Measurements from ENCODE around the gene LAMC1. TPM values are rescaled to one million over a fixed set of nuclear protein-coding genes. Genes with fewer than 3 reads are reported as not detected.

The LAMC1 gene
- total RNA-seq, 2 donors from 2014 or later = 0.84 TPM; not detected in 1

GRCh38 chr1:183025782-183026774, 2.9 kb downstream of the LAMC1 start:
- H3K36me3 Mint-ChIP-seq (ENCODE audit: low read depth) = peaks cover 14% of the 10 kb centered on the region
- no peak overlapping the region for H3K4me3 Mint-ChIP-seq
- H3K27me3 Mint-ChIP-seq = peaks cover 63% of the 10 kb centered on the region
- H3K4me1 Mint-ChIP-seq = peaks cover 11% of the 10 kb centered on the region
- H3K27ac Mint-ChIP-seq = no peak overlapping the region
- ATAC-seq (replicated peaks) = no peak
- H3K9me3 Mint-ChIP-seq = no peaks in the 10 kb centered on the region

DNA sequence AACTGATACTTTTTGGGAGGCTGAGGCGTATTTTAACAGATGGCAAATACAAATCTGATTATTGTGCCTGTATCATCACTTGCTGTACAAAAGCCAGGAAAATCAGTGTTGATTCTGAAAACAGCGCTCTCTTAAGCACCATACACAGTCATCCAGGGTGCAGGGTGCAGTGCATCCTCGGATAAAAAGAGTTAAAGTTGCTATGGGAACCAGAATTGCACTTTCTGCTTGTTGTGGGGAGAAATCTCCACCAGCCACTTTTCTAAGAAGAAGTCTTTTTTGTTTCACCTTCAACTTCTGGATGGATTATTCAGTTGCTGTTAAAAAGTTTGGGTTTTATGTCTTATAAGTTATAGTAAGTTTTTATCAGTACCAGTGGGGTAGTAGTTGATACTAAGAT, 3.8 kb downstream of the LAMC1 start:
- Mint-ChIP-seq H3K36me3 (ENCODE audit: low read depth) (peaks cover 9% of the 10 kb centered on the region), H3K27me3 (peaks cover 58% of the 10 kb centered on the region), H3K27ac (no peak overlapping the region), H3K4me3 (no peak overlapping the region), H3K4me1 (peaks cover 11% of the 10 kb centered on the region), H3K9me3 (no peaks in the 10 kb centered on the region)
- no peak for ATAC-seq (replicated peaks)

- H3K4me3 Mint-ChIP-seq = no peak overlapping the region
- H3K36me3 Mint-ChIP-seq (ENCODE audit: low read depth) = peaks cover 7% of the 10 kb centered on the region
- no peak overlapping the region for H3K27ac Mint-ChIP-seq
- peaks cover 54% of the 10 kb centered on the region for H3K27me3 Mint-ChIP-seq
- H3K9me3 Mint-ChIP-seq = no peaks in the 10 kb centered on the region
- ATAC-seq (replicated peaks) = no peak
- H3K4me1 Mint-ChIP-seq = peaks cover 7% of the 10 kb centered on the region
These were observed 4.6 kb downstream of the LAMC1 start for GRCh38 chr1:183027791-183028190.

- Mint-ChIP-seq H3K4me3 (no peak overlapping the region), H3K36me3 (ENCODE audit: low read depth) (no peaks in the 10 kb centered on the region), H3K27ac (no peak overlapping the region), H3K27me3 (peaks cover 45% of the 10 kb centered on the region), H3K9me3 (no peaks in the 10 kb centered on the region), H3K4me1 (no peaks in the 10 kb centered on the region)
- no peak for ATAC-seq (replicated peaks)
These were observed 6.4 kb downstream of the LAMC1 start for GRCh38 chr1:183029591-183030000.

DNA sequence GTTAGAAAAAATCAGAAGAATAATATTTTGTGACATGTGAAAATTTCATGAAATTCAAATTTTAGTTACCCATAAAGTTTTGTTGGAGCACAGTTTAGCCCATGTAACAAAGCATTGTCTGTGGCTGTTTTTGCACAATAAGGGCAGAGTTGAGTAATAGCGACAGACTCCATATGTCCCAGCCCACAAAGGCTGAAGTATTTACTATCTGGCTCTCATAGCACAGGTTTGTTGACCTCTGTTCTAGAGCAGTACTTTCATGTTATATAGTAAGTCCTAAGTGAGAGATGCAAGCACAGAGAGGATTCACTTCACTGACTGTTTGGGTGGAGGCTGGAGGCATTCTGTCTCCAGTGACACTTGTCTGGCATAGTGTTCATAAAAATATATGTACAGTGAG, 6.8 kb downstream of the LAMC1 start:
- H3K4me3 Mint-ChIP-seq = no peak overlapping the region
- no peaks in the 10 kb centered on the region for H3K36me3 Mint-ChIP-seq (ENCODE audit: low read depth)
- peaks cover 40% of the 10 kb centered on the region for H3K27me3 Mint-ChIP-seq
- no peaks in the 10 kb centered on the region for H3K9me3 Mint-ChIP-seq
- no peak overlapping the region for H3K27ac Mint-ChIP-seq
- no peak for ATAC-seq (replicated peaks)
- no peaks in the 10 kb centered on the region for H3K4me1 Mint-ChIP-seq

DNA sequence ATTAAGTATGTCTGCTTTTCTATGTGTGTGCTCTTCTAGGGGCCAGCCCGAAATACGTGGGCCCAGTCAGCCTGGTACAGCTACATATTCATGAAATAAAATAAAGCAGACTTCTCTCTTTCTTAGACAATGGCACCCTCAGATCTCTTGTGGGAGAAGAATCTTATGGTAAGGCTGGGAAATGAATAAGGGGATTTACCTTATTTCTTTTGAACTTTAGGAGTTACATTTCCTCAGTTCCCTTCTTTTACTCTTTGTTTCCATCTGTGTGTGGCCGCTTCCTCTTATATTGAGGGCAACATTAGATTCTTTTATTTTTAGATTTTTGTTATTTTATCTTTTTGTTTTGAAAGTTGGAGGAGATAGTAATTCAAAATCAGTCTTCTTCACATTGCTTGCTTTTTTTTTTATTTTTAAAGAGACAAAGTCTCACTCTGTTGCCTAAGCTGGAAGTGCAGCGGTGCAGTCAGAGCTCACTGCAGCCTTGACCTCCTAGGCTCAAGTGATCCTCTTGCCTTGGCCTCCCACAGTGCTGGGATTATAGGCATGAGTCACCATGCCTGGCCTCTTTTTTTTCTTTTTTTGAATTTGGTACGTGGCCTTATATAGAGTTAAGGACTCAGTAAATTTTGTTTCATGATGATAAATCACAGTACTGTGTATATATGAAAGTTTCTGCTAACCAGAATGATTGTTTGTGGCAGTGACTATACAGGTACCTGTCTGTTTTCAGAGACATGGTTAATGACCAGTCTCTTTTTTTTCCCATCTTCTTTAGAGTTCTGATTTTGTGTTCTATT, 9.1 kb downstream of the LAMC1 start:
- peak; percentile 95 for ATAC-seq (replicated peaks)
- no peaks in the 10 kb centered on the region for H3K36me3 Mint-ChIP-seq (ENCODE audit: low read depth)
- H3K9me3 Mint-ChIP-seq = no peaks in the 10 kb centered on the region
- H3K4me1 Mint-ChIP-seq = no peaks in the 10 kb centered on the region
- H3K27ac Mint-ChIP-seq = no peak overlapping the region
- H3K4me3 Mint-ChIP-seq = no peak overlapping the region
- peaks cover 31% of the 10 kb centered on the region for H3K27me3 Mint-ChIP-seq

DNA sequence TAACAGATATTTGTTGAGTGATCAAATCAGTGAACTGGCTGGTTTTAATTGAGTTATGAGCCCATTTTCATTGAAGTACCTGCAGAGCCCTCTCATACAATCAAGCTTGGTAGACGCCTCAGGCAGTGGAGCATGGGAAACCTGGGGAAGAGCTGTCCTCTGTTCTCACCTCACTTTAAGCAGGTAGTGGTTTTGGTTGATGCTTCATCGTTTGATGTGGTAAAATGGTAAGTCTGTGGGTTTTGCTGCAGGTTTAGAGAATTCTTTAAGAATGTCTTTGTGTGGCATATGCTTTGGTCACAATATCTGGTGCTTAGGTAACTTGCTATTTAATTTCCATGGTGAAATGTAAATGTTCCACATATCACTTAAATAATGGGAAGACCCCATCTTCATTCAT, 10.0 kb downstream of the LAMC1 start:
- peaks cover 29% of the 10 kb centered on the region for H3K27me3 Mint-ChIP-seq
- no peaks in the 10 kb centered on the region for H3K36me3 Mint-ChIP-seq (ENCODE audit: low read depth)
- H3K4me1 Mint-ChIP-seq = no peaks in the 10 kb centered on the region
- peak; percentile 48 for ATAC-seq (replicated peaks)
- no peak overlapping the region for H3K4me3 Mint-ChIP-seq
- H3K27ac Mint-ChIP-seq = no peak overlapping the region
- no peaks in the 10 kb centered on the region for H3K9me3 Mint-ChIP-seq

GRCh38 chr1:183034682-183035081, 11.5 kb downstream of the LAMC1 start:
- Mint-ChIP-seq H3K4me1 (no peaks in the 10 kb centered on the region), H3K9me3 (no peaks in the 10 kb centered on the region), H3K36me3 (ENCODE audit: low read depth) (no peaks in the 10 kb centered on the region), H3K4me3 (no peak overlapping the region), H3K27me3 (peaks cover 20% of the 10 kb centered on the region), H3K27ac (no peak overlapping the region)
- ATAC-seq (replicated peaks) = no peak

DNA sequence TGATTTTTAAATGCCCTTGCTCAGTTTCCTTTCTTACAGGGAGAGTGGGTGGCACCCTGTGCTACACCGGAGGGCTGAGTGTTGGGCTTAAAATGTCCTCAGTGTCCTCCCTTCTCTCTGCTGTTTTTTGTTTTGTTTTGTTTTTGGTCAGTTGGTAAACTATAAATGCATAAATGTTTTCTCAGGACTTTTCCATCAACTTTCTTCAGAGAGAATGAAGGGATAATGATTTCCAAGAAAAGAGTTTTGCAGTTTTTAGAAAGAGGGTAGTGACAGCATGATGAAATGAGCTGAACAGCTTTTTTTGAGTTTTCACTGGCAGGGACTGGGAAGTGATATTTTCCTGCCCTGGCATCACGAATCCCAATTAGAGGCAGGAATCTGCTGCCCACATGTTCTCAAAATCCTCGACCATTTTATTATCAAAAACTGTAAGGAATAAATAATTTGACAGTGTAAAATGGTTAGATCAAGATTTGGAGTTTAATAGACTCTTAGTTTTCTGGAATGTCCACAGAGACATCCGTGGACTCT, 15.2 kb downstream of the LAMC1 start:
- Mint-ChIP-seq H3K36me3 (ENCODE audit: low read depth) (no peaks in the 10 kb centered on the region), H3K4me3 (no peak overlapping the region), H3K4me1 (no peaks in the 10 kb centered on the region), H3K9me3 (no peaks in the 10 kb centered on the region), H3K27ac (no peak overlapping the region), H3K27me3 (peaks cover 44% of the 10 kb centered on the region)
- no peak for ATAC-seq (replicated peaks)

DNA sequence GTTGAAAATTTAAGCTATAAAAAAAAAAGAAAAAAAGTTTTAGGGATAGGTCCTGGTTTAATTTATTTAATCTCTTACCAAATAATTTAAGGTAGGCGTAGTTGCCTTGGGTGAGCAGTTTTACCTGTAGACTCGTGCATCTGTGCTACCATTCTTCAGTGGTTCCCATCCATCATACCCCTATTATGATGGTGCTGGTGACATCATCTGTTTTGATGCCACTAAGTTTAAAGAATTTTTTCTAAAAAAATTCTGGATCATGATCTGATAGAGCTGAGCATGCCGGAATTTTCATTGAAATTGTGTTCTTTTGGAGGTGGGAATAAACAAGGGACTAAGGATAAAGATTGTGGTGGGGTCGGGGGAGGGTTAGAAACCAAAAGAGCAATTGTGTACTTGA, 15.7 kb downstream of the LAMC1 start:
- H3K27me3 Mint-ChIP-seq = peaks cover 46% of the 10 kb centered on the region

DNA sequence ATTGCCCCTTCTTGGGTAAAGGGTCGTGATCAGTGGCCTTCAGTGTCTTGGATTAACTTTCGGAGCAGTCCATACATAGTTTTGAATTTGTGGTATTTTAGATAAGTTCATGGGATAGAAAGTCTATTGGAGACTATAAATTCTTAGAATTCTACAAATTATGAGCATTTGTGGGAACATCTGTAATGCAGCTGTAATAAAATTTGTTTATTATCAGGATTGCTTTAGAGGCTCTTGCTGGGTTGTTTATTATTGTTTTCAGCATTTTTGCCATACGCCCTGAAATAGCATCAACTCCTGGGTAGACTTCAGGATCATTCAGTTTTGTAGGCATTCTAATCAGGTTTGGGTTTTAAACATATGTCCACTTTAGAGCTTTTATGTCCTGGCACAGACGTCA, 16.1 kb downstream of the LAMC1 start:
- no peaks in the 10 kb centered on the region for H3K36me3 Mint-ChIP-seq (ENCODE audit: low read depth)
- no peak overlapping the region for H3K4me3 Mint-ChIP-seq
- peaks cover 49% of the 10 kb centered on the region for H3K27me3 Mint-ChIP-seq
- no peak overlapping the region for H3K27ac Mint-ChIP-seq
- no peaks in the 10 kb centered on the region for H3K9me3 Mint-ChIP-seq
- no peaks in the 10 kb centered on the region for H3K4me1 Mint-ChIP-seq
- ATAC-seq (replicated peaks) = no peak

More for the DNA sequence above, 15.7 kb downstream of the LAMC1 start:
- Mint-ChIP-seq H3K27ac (no peak overlapping the region), H3K36me3 (ENCODE audit: low read depth) (no peaks in the 10 kb centered on the region), H3K4me3 (no peak overlapping the region), H3K4me1 (no peaks in the 10 kb centered on the region), H3K9me3 (no peaks in the 10 kb centered on the region)
- ATAC-seq (replicated peaks) = no peak

- Mint-ChIP-seq H3K27me3 (peaks cover 50% of the 10 kb centered on the region), H3K9me3 (no peaks in the 10 kb centered on the region), H3K36me3 (ENCODE audit: low read depth) (no peaks in the 10 kb centered on the region), H3K4me3 (no peak overlapping the region), H3K4me1 (no peaks in the 10 kb centered on the region), H3K27ac (no peak overlapping the region)
- ATAC-seq (replicated peaks) = no peak
These were observed 16.8 kb downstream of the LAMC1 start for GRCh38 chr1:183039985-183040447.

DNA sequence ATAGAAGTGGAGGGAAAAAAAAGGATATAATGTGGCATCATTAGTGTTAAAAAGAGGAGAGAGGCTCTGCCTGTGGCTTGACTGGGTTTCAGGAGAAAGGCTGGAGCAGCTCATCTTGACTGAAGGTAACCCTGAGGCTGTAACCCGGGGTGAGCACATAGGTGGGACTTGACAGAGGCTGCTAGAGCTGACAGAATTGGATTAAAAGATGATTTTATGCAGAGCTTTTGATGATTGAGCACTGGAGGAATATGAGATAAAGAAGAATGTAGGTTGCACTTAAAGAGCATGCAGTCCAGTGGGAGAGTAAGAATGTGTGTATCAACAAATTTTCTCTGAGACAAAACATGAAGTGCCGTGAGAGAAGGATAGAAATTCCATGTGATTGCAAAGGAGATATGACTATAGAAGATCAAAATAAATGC, 17.3 kb downstream of the LAMC1 start:
- Mint-ChIP-seq H3K27ac (no peak overlapping the region), H3K4me3 (no peak overlapping the region), H3K9me3 (no peaks in the 10 kb centered on the region), H3K36me3 (ENCODE audit: low read depth) (no peaks in the 10 kb centered on the region), H3K27me3 (peaks cover 48% of the 10 kb centered on the region), H3K4me1 (no peaks in the 10 kb centered on the region)
- no peak for ATAC-seq (replicated peaks)

DNA sequence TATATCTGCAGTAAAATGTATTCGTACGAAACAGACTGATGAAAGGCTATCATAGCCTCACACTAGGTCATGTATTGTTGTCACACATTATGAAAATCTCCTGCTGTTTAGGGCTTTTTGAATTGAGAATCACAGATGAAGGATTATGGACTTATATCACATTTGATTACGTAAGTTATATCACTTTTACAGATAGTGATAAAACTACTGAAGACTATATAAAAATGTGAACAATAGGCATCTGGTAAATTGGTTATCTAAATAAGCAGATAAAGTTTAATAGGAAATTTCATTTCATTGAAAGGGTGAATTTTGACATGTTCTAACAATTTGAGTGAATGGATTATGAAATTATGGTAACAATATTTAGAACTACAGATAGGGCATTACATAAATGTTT, 20.0 kb downstream of the LAMC1 start:
- H3K4me3 Mint-ChIP-seq = no peak overlapping the region
- H3K27me3 Mint-ChIP-seq = peaks cover 43% of the 10 kb centered on the region
- no peaks in the 10 kb centered on the region for H3K9me3 Mint-ChIP-seq
- H3K27ac Mint-ChIP-seq = no peak overlapping the region
- ATAC-seq (replicated peaks) = no peak
- H3K4me1 Mint-ChIP-seq = no peaks in the 10 kb centered on the region
- no peaks in the 10 kb centered on the region for H3K36me3 Mint-ChIP-seq (ENCODE audit: low read depth)

Measured in activated T-helper 17 cell treated with anti-CD3 and anti-CD28 coated beads, Interleukin-2, amount 50 U/mL, for 72 hours (primary cell).